Transverse colon (tissue), 3 donors: ENCODE measurements around the gene DIPK1B.

Experiments
- CTCF ChIP-seq, 5 experiments: fragments of 200-600 bp in 3 of 5; fragments of 450-650 bp in 2 of 5; sonication (generic) in 3 of 5; IDR thresholded peaks; 1 replicate in 2 of 5; 2 replicates in 3 of 5; pipeline ENCODE4 v1.5.1; 2016 to 2017; ENCODE audit warnings: antibody characterized with exemption in 5 of 5, inconsistent platforms in 3 of 5, mild to moderate bottlenecking in 2 of 5, moderate library complexity in 1 of 5
- POLR2A ChIP-seq: fragments of 450-650 bp; IDR thresholded peaks from one replicate; pipeline ENCODE4 v1.6.1; 2016; ENCODE audit warnings: antibody characterized with exemption, mild to moderate bottlenecking, moderate library complexity

- no peak for TF ChIP-seq CTCF (IDR thresholded peaks at IDR 0.05)
- no peak for TF ChIP-seq POLR2A
These were observed 10.6 kb downstream of the DIPK1B start for GRCh38 chr9:136722969-136723356.
